ENCODE data around the gene KIF22. TPM values are rescaled to one million over a fixed set of nuclear protein-coding genes. Genes with fewer than 3 reads are reported as not detected.

Gene KIF22
- total RNA-seq, result 32.5 and 45.3 TPM in 2 replicates

DNA sequence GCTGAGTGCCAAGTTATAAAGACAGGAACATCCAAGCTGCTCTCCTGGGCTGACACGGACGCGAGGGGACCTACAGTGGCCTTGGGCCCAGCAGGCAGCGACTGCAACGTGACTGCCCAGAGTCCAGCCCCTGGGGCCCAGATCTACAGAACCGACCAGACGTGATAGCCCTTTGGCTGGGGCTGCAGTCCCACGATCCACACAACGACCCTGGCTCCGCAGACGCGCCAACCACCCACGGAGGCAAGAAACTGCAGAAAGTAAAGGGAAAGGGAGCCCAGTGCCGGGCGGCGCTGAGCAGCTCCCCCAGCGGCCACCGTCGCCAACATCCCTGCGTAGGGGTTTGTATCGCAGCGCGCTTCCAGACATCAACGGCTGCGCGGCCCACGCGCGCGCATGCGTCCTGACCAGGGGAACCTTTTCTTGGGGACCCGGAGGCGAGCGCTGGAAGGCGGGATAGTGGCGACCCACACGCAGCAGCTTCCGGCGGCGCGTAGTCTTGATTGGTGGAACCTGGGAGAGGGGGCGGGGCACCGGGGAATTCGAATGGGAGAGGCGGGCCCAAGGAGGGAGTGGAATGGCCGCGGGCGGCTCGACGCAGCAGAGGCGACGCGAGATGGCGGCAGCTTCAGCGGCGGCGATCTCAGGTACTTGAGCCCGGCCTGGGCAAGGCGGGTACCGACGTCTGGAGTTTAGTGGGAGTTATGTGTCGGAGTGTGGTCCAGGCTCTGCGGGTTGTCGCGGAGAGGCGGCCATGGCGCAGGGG, at the start of gene KIF22:
Gene KIF22 (plus strand): TSS at position 569 of the 766 bp plus-strand sequence. CDS start 9 bp downstream, at position 578.
- peak within 1 kb of the TSS; percentile 76 for H3K4me3 ChIP-seq (ENCODE audit: low read depth, low read length)
- peak; percentile 99 for DNase-seq (ENCODE audit: low read depth)
- TF ChIP-seq, protein P1, sequence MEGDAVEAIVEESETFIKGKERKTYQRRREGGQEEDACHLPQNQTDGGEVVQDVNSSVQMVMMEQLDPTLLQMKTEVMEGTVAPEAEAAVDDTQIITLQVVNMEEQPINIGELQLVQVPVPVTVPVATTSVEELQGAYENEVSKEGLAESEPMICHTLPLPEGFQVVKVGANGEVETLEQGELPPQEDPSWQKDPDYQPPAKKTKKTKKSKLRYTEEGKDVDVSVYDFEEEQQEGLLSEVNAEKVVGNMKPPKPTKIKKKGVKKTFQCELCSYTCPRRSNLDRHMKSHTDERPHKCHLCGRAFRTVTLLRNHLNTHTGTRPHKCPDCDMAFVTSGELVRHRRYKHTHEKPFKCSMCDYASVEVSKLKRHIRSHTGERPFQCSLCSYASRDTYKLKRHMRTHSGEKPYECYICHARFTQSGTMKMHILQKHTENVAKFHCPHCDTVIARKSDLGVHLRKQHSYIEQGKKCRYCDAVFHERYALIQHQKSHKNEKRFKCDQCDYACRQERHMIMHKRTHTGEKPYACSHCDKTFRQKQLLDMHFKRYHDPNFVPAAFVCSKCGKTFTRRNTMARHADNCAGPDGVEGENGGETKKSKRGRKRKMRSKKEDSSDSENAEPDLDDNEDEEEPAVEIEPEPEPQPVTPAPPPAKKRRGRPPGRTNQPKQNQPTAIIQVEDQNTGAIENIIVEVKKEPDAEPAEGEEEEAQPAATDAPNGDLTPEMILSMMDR (IDR thresholded peaks at IDR 0.05; ENCODE audit: insufficient read depth, low read depth, low read length), result peak; percentile 60

DNA sequence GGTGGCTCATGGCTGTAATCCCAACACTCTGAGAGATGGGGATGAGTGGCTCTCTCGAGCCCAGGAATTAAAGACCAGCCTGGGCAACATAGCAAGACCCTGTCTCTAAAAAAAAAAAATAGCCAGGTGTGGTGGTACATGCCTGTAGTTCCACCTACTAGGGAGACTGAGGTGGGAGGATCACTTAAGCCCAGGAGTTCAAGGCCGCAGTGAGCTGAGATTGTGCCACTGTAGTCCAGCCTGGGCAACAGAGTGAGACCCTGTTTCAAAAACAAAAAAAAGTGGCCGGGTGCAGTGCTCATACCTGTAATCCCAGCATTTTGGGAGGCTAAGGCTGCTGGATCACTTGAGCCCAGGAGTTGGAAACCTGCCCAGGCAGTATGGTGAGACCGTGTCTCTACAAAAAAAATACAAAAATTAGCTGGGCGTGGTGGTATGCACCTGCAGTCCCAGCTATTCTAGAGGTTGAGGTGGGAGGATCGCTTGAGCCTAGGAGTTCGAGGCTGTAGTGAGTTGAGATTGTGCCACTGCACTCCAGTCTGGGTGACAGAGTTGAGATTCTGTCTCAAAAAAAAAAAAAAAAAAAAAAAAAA, 47.8 kb upstream of the KIF22 start:
- DNase-seq (ENCODE audit: low read depth), result no peak
- TF ChIP-seq, protein P1 (IDR thresholded peaks at IDR 0.05; ENCODE audit: insufficient read depth, low read depth, low read length), result no peak
- H3K4me3 ChIP-seq (ENCODE audit: low read depth, low read length), result no peak overlapping the region

DNA sequence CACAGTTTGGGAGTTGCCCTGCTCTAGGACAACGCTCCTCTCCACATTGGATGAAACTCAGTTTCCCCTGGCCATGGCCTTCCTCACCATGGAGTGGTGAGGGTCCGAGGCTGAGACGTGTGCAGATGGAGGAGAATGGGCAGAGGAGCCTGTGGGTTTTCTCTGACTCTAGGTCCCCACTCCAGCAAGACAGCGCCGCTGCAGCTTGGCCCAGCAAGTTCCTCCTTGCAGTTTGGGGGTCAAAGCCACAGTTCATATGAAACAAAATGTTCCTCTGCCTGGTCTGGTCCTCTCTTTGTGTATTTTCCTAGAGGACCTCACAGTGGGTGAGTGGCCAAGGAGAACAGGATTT, 47.1 kb upstream of the KIF22 start:
- H3K4me3 ChIP-seq (ENCODE audit: low read depth, low read length), result no peak overlapping the region
- TF ChIP-seq, protein P1 (IDR thresholded peaks at IDR 0.05; ENCODE audit: insufficient read depth, low read depth, low read length), result no peak
- no peak for DNase-seq (ENCODE audit: low read depth)

DNA sequence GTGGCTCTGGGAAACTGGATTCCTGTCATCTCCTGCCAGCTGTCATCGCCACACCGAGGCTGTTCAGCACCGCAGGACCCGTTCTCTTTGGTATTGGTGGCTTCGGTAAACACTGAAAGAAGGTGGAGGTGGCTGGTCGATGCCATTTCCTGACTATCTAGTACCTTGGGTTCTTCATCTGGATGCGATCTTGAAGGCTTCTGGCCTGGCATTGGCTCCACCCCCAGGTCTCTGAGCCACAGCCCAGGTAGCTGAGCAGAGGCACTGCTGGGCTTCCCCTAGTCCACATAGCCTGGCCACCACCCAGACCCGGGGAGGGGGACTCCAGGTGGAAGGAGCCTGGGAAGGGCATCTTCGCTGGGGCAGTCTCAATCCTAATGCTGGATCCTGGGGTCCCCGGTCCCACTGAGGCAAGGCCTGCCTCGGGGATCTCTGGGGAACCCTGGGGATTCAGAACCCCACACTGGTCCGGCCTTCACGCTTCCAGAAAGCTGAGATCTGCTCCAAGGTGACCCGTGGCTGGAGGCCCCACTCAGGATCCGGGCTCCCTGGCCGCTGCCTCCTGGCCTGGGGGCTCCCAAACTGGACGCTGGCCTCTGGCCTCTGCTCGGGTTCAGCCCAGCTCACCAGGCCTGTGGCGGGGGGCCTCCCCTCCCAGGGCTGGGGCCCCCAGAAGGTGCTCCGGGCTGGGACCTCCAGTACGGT, 46.6 kb upstream of the KIF22 start:
- TF ChIP-seq, protein P1 (IDR thresholded peaks at IDR 0.05; ENCODE audit: insufficient read depth, low read depth, low read length), result no peak
- H3K4me3 ChIP-seq (ENCODE audit: low read depth, low read length), result no peak overlapping the region
- no peak for DNase-seq (ENCODE audit: low read depth)

DNA sequence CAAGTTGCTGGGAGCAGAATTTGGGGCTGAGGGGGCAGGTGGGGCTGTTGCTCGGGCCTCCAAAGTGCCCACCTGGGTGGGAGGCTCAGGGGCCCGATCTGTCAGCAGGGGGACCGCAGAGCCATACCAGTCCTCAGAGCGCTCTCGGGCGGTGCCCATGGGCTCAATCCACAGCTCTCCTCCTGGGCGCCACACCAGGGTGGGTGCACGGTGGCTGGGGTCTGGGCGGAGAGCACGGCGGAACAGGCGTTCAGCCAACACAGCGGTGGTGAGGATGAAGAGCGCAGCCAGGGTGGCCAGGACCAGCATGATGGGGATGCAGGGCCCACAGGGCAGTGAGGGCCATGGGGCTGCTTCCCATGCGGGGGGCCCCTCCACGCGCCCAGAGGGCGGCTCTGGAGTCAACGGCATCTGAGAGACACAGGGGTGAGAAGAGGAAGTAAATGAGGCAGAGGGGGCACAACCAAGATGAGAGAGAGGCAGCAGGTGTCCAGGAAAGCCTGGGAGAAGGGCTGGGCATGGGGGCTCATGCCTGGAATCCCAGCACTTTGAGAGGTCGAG, 45.9 kb upstream of the KIF22 start:
- no peak for DNase-seq (ENCODE audit: low read depth)
- TF ChIP-seq, protein P1 (IDR thresholded peaks at IDR 0.05; ENCODE audit: insufficient read depth, low read depth, low read length), result no peak
- H3K4me3 ChIP-seq (ENCODE audit: low read depth, low read length), result no peak overlapping the region

DNA sequence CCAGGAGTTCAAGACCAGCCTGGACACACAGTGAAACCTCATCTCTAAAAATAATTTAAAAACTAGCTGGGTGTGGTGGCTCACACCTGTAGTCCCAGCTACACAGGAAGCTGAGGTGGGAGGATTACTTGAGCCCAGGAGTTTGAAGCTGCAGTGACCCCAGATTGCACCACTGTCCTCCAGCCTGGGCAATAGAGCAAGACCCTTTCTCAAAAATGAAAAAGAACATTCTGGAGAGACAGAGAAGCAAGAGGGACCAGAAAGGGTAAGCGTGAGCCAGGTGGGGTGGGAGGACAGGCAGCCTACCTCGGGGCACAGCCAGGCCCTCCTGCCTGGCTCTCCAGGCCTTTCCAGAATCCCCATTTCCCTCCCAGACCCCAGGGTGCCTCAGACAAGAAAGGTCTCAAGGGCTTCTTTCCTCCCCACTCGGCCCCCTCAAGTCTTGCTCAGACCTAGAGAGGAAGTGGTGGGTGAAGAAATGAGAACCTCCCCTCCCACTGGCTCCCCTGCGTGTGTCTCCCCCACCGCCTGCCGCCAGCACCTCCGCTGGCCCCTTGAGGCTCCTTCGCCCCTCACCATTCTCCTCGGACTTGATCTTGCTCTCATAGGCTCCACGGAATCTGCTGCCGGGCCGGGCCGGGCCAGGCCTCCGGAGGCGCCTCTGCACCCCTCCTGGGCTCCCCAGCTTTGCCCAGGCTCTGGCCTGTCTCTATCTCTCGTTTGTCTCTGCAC, 45.3 kb upstream of the KIF22 start:
- TF ChIP-seq, protein P1 (IDR thresholded peaks at IDR 0.05; ENCODE audit: insufficient read depth, low read depth, low read length), result no peak
- no peak for DNase-seq (ENCODE audit: low read depth)
- no peak overlapping the region for H3K4me3 ChIP-seq (ENCODE audit: low read depth, low read length)

Measured in fibroblast of villous mesenchyme (primary cell).